HFFc6 (cell line): ENCODE measurements around the gene IL1R1. TPM values are rescaled to one million over a fixed set of nuclear protein-coding genes. Genes with fewer than 3 reads are reported as not detected.

Experiments
- DNase-seq: peaks from one replicate; pipeline ENCODE4 v3.0.0-alpha.2; 2018
- H3K27ac Mint-ChIP-seq: 2 replicates; pipeline ENCODE4 v1.8.0; 2020; ENCODE audit warnings: mild to moderate bottlenecking, mixed read lengths
- H3K27me3 Mint-ChIP-seq: 2 replicates; pipeline ENCODE4 v1.8.0; 2021; ENCODE audit warnings: mild to moderate bottlenecking, moderate library complexity, mixed read lengths; ENCODE audit not compliant: insufficient read depth
- H3K36me3 Mint-ChIP-seq: 2 replicates; pipeline ENCODE4 v1.8.0; 2021; ENCODE audit warnings: low read depth, mixed read lengths
- H3K4me1 Mint-ChIP-seq: 2 replicates; pipeline ENCODE4 v1.8.0; 2020; ENCODE audit warnings: low read depth, mixed read lengths
- H3K4me3 Mint-ChIP-seq: 2 replicates; pipeline ENCODE4 v1.8.0; 2020; ENCODE audit warnings: mild to moderate bottlenecking, moderate library complexity, mixed read lengths
- H3K9me3 Mint-ChIP-seq: 2 replicates; pipeline ENCODE4 v1.8.0; 2020; ENCODE audit warnings: mild to moderate bottlenecking, mixed read lengths
- CTCF ChIP-seq: fragments of 200-600 bp; sonication (generic); IDR thresholded peaks from 2 replicates; pipeline ENCODE4 v1.5.0; 2021; ENCODE audit warnings: antibody characterized with exemption, mild to moderate bottlenecking
- total RNA-seq, 6 experiments: library from RNA; stranded (reverse); fragmentation: NEBNext Ultra II Directional; extraction: Animal tissue kit (Norgen Biotek cat#: 25700); gene quantifications; 2 replicates in 1 of 6; 3 replicates in 5 of 6; pipeline ENCODE4 v1.2.3, GENCODE V29; 2021

The IL1R1 gene
- total RNA-seq, 6 experiments from 2014 or later, result 13.8 to 25.0 (median 22.9) TPM

GRCh38 chr2:102217032-102217431 is 74.5 kb downstream of the IL1R1 start:
- DNase-seq, result no peak
- no peaks in the 10 kb centered on the region for H3K4me1 Mint-ChIP-seq

GRCh38 chr2:102224824-102225739 is 82.5 kb downstream of the IL1R1 start:
- TF ChIP-seq CTCF, result no peak; the same call in 1 of the 2 replicates
- DNase-seq, result no peak
- H3K36me3 Mint-ChIP-seq, result 0 out of 2 replicates have a peak, but pooled peaks cover 4% of the 10 kb centered on the region

More at GRCh38 chr2:102217032-102217431, 74.5 kb downstream of the IL1R1 start:
- Mint-ChIP-seq H3K27me3 (peaks cover 1% of the 10 kb centered on the region), H3K4me3 (no peak overlapping the region), H3K27ac (no peak overlapping the region), H3K9me3 (peaks cover 18% of the 10 kb centered on the region), H3K36me3 (peaks cover 18% of the 10 kb centered on the region)
- no peak for TF ChIP-seq CTCF

GRCh38 chr2:102226171-102226570 is 83.6 kb downstream of the IL1R1 start:
- H3K9me3 Mint-ChIP-seq, result no peaks in the 10 kb centered on the region
- no peak for TF ChIP-seq CTCF

More at GRCh38 chr2:102224824-102225739, 82.5 kb downstream of the IL1R1 start:
- peaks cover 5% of the 10 kb centered on the region for H3K27me3 Mint-ChIP-seq
- no peaks in the 10 kb centered on the region for H3K9me3 Mint-ChIP-seq
- H3K4me3 Mint-ChIP-seq, result no peak overlapping the region
- H3K4me1 Mint-ChIP-seq, result peaks cover 41% of the 10 kb centered on the region
- no peak overlapping the region for H3K27ac Mint-ChIP-seq

GRCh38 chr2:102226612-102227391 is 84.3 kb downstream of the IL1R1 start:
- peak; percentile 15 for DNase-seq
- Mint-ChIP-seq H3K27ac (peak overlapping the region; percentile 99), H3K4me1 (peaks cover 47% of the 10 kb centered on the region), H3K9me3 (no peaks in the 10 kb centered on the region), H3K27me3 (peaks cover 5% of the 10 kb centered on the region), H3K36me3 (peaks cover 9% of the 10 kb centered on the region; the same call in 1 of the 2 replicates), H3K4me3 (peak overlapping the region; percentile 83)
- TF ChIP-seq CTCF, result no peak

More at GRCh38 chr2:102226171-102226570, 83.6 kb downstream of the IL1R1 start:
- Mint-ChIP-seq H3K27ac (peak overlapping the region; percentile 99), H3K27me3 (peaks cover 5% of the 10 kb centered on the region), H3K4me3 (peak overlapping the region; percentile 46; the same call in 1 of the 2 replicates), H3K36me3 (0 out of 2 replicates have a peak, but pooled peaks cover 4% of the 10 kb centered on the region), H3K4me1 (peaks cover 41% of the 10 kb centered on the region)
- no peak for DNase-seq

- Mint-ChIP-seq H3K9me3 (no peaks in the 10 kb centered on the region), H3K4me1 (peaks cover 49% of the 10 kb centered on the region), H3K27ac (no peak overlapping the region; the same call in 1 of the 2 replicates), H3K4me3 (no peak overlapping the region), H3K27me3 (peaks cover 3% of the 10 kb centered on the region), H3K36me3 (peaks cover 4% of the 10 kb centered on the region; the same call in 1 of the 2 replicates)
- no peak for DNase-seq
- no peak for TF ChIP-seq CTCF
These were observed 86.7 kb downstream of the IL1R1 start for GRCh38 chr2:102229141-102229769.
